Peyer's patch (tissue), 4 donors: Measurements from ENCODE around the gene MEGF6. TPM values are rescaled to one million over a fixed set of nuclear protein-coding genes. Genes with fewer than 3 reads are reported as not detected.

Source experiments
- DNase-seq, 3 donors: peaks; one replicate each; pipeline ENCODE4 v3.0.0-alpha.2; 2017 to 2019
- H3K27ac ChIP-seq, 4 donors: fragments of 200-600 bp; sonication (generic); one replicate each; pipeline ENCODE4 v1.5.1; 2016 to 2019
- H3K27me3 ChIP-seq, 2 donors: fragments of 200-600 bp; sonication (generic); one replicate each; pipeline ENCODE4 v1.5.1; 2019
- H3K36me3 ChIP-seq, 3 donors: fragments of 200-600 bp; sonication (generic); one replicate each; pipeline ENCODE4 v1.5.1; 2016 to 2019
- H3K4me1 ChIP-seq, 4 donors: fragments of 200-600 bp; sonication (generic); one replicate each; pipeline ENCODE4 v1.5.1; 2016 to 2019
- H3K4me3 ChIP-seq, 4 donors: fragments of 200-600 bp; sonication (generic); 1 replicate in 3 of 4; 2 replicates in 1 of 4; pipeline ENCODE4 v1.5.1; 2016 to 2019; ENCODE audit warnings: mild to moderate bottlenecking in 1 of 4
- H3K9me3 ChIP-seq, 4 donors: fragments of 200-600 bp; sonication (generic); one replicate each; pipeline ENCODE4 v1.5.1; 2016 to 2019; ENCODE audit warnings: mild to moderate bottlenecking in 1 of 4
- CTCF ChIP-seq, 6 experiments: fragments of 450-650 bp in 4 of 6; fragments of 200-600 bp in 2 of 6; sonication (generic) in 1 of 6; IDR thresholded peaks; one replicate each; pipeline ENCODE4 v1.5.1; 2017 to 2019; ENCODE audit warnings: antibody characterized with exemption in 6 of 6, mild to moderate bottlenecking in 3 of 6, moderate library complexity in 1 of 6
- POLR2A ChIP-seq, 2 donors: fragments of 450-650 bp; IDR thresholded peaks; one replicate each; pipeline ENCODE4 v1.5.1; 2017; ENCODE audit warnings: antibody characterized with exemption in 2 of 2, mild to moderate bottlenecking in 2 of 2, moderate library complexity in 2 of 2
- total RNA-seq, 4 donors: library from RNA; depleted of rRNA; stranded (reverse); fragments of >200 nt; gene quantifications; one replicate each; pipeline ENCODE4 v1.1.0, GENCODE V29; 2016

MEGF6 gene
- total RNA-seq, 4 donors from 2014 or later: 2.5 to 61.1 (median 11.1) TPM

- no peaks in the 10 kb centered on the region for H3K9me3 ChIP-seq
- no peaks in the 10 kb centered on the region for H3K27me3 ChIP-seq
- H3K27ac ChIP-seq: no peak overlapping the region
- peaks cover under 1 to 12% (median 6%) of the 10 kb centered on the region in 4 donors for H3K4me1 ChIP-seq
- TF ChIP-seq CTCF (IDR thresholded peaks at IDR 0.05): no peak
- TF ChIP-seq POLR2A (IDR thresholded peaks at IDR 0.05): no peak
- H3K4me3 ChIP-seq: no peak overlapping the region
- no peaks in the 10 kb centered on the region for H3K36me3 ChIP-seq
- no peak for DNase-seq
These were observed 76.3 kb downstream of the MEGF6 start for GRCh38 chr1:3534803-3535637.

- Histone ChIP-seq H3K36me3 (no peaks in the 10 kb centered on the region), H3K4me1 (peaks cover 7 to 25% (median 13%) of the 10 kb centered on the region in 4 donors), H3K9me3 (no peaks in the 10 kb centered on the region), H3K4me3 (no peak overlapping the region), H3K27ac (no peak overlapping the region), H3K27me3 (no peaks in the 10 kb centered on the region)
- DNase-seq: no peak
- TF ChIP-seq POLR2A (IDR thresholded peaks at IDR 0.05) (no peak), CTCF (IDR thresholded peaks at IDR 0.05) (no peak)
These were observed 78.0 kb downstream of the MEGF6 start for GRCh38 chr1:3533067-3534048.

- no peak for DNase-seq
- no peaks in the 10 kb centered on the region for H3K36me3 ChIP-seq
- no peak for TF ChIP-seq CTCF (IDR thresholded peaks at IDR 0.05)
- TF ChIP-seq POLR2A (IDR thresholded peaks at IDR 0.05): no peak
- peak overlapping the region in 1 of 4 donors; percentile 71 for H3K4me3 ChIP-seq
- H3K9me3 ChIP-seq: no peaks in the 10 kb centered on the region
- no peaks in the 10 kb centered on the region for H3K27me3 ChIP-seq
- peak overlapping the region in 3 of 4 donors; percentile 30 to 86 (median 62) for H3K27ac ChIP-seq
- H3K4me1 ChIP-seq: peaks cover 7 to 25% (median 13%) of the 10 kb centered on the region in 4 donors
These were observed 79.4 kb downstream of the MEGF6 start for GRCh38 chr1:3531928-3532327.

GRCh38 chr1:3530926-3531818 lies 80.1 kb downstream of the MEGF6 start:
- H3K36me3 ChIP-seq: no peaks in the 10 kb centered on the region
- no peaks in the 10 kb centered on the region for H3K9me3 ChIP-seq
- H3K4me3 ChIP-seq: peak overlapping the region; percentile 60 to 79 (median 72)
- H3K27me3 ChIP-seq: no peaks in the 10 kb centered on the region
- TF ChIP-seq CTCF (IDR thresholded peaks at IDR 0.05) (no peak), POLR2A (IDR thresholded peaks at IDR 0.05) (peak in 1 of 2 donors; percentile 63)
- peak; percentile 75 to 91 (median 86) for DNase-seq
- peak overlapping the region; percentile 73 to 86 (median 79) for H3K27ac ChIP-seq
- peaks cover 7 to 25% (median 13%) of the 10 kb centered on the region in 4 donors for H3K4me1 ChIP-seq
